Anterior cingulate cortex (tissue), 58 donors: Measurements from ENCODE around the gene VPS16.

Experiments
- DNase-seq, 58 donors: peaks; one replicate each; lab custom pipeline; 2025; lab: John Stamatoyannopoulos, UW

The VPS16 gene

DNA sequence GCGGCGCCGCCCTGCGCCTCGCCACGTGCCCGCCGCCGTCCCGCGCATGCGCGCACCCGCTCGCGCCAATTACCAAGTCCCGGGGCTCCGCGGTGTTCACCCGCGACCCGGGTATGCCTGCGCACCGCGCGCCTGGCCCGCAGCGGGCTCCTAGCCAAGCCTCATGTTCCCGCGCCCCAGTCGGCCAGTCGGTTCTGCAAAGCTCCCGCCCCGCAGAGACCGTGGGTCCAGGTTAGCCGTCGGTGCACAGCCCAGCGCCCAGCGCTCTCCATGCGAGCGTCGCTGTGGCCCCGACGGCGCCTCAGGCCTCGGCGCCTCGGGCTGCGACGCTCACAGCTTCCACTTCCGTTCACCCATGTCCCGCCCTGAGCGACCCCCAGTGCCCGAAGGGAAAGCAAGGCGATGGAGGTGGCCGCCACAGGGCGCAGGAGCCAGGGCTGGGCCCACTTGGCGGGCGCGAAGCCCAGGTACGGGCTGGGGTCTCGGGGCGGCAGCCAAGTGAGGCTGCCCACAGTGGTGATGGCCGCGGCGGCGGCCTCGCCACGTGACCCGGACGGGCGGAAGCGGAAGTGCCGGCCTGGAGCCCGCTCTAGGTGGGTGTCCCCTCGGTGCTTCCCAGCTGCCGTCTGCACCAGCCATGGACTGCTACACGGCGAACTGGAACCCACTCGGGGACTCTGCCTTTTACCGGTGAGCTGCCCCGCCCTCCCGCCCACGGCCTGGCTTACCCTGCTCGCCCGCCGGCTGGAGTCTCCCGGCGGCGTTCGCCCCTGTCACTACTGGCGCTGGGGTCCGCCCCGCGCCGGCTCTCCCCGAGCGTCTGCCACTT, at the start of gene VPS16, which contains the start of gene PCED1A:
Gene VPS16, plus strand, starts transcription at position 608 of the 829 bp plus-strand sequence. Its CDS starts 30 bp downstream, at position 638.
Gene PCED1A, minus strand, starts transcription at position 518 of the 829 bp plus-strand sequence. CDS start 743 bp downstream, outside the sequence.
- peak; percentile 31 to 91 (median 83) for DNase-seq

DNA sequence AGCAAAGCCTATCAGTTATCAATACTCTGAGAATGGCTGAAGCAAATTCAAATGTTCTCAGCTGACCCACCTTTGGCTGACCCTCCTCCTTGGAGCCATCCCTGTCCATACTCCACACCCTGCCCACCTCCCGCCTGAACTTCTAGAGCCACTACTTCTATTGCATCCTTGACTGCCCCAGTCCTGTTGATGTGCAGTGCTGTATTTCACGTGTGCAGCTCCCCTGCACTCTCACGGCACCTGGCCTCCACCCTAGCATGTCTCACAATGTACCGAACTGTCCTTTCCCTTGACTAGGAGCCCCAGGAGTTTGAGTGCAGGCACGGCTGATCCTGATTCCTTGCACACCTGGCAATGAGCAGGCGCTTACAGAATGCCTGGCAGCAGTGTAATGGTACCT, 47.1 kb upstream of the VPS16 start:
- no peak for DNase-seq

DNA sequence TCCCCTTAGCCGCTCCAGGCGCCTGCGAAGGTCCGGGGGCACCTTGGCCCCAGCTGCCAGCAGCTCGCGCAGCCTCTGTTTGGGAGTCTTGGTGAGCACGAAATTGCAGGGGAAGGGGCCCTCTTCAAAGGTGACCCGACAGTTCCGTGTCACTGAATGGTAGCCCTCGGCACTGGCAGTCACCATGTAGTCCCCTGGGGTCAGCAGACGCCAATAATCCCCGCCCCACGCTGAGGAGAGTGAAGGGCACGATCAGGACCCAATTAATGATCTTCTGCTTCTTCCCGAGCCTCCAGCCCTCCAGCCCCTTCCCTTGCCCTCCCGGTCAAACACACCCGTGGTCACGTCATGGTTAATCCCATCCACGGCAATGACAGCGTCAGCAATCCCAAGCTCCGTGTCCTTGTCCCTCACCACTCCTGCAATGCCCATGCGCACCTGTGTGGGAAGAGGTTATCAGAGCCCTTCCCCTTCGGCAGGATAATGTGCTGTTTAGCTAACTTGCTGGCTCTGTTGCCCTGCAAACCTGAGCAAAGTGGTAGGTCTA, 46.3 kb upstream of the VPS16 start:
- DNase-seq = no peak

DNA sequence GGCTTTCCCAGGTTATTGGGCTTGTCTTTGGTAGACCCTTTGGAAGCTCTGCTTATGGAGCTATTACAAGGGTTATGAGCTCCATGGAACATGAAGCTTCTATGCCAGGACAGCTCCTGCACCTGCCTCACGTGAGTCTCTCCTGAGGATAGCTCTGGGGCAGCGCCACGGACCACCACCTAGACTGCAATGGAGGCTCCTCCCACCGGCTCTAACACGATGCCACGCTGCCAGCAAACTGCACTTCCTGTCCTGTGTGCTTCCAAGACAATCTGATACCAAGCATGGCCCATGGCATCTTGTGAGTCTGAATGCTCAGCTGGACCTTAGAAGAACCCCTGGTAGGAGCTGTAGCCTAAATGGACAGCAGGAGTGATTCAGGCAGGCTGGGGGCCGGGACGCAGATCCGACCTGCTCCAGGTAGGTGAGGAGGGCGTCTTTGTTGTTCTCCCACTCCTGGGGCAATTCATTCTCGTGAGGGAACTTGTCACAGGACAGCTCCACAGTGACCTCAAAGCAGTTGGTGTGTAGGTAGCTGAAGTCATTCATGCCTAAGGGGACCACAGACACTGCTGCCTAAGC, 45.6 kb upstream of the VPS16 start:
- DNase-seq = no peak

DNA sequence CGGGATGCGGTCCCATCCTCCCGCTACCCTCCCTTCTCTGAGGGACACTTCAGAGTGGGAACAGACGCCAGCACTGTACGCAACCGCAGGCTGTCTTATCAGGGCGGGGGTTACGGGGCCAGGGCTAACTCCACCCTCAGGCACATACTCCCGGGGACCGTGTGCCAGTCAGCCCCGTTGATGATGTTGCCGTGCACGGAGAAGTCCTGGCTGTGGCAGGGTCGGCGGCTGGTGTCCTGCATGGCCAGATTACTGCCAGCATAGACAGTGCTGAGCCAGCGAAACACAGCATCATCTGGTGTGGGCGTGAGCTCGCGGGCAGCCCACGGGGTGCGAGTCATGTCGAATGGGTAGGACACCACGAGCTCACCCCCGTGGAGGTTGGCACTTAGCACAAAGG, 45.1 kb upstream of the VPS16 start:
- DNase-seq = no peak

DNA sequence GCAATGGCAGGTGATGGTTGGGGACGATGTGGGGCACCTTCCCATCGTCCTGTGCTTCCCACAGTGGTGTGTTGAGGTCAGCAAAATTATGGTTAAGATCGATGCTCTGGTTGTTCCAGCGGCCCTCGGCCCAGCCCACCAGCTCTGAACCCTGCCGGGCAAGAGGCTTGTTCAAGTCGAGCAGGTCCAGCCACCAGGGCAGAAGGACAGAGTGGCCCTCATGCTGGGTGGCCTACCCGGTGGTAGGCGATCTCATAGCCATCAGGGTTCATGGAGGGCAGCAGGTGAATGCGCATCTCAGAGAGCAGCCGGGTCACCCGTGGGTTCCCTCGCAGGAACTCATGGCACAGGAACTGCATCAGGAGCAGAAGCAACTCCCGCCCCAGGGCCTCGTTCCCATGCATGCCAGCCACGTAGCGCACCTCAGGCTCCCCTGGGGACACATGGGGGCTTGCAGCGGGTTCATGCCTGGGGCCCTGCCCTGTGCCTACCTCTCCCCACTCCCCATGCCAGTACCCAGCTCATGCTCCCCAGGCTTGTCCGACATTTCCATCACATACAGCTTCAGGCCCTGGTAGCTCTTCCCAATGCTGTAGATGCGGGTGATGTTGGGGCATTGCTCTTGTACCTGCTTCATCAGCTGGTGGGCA, 44.4 kb upstream of the VPS16 start:
- no peak for DNase-seq

DNA sequence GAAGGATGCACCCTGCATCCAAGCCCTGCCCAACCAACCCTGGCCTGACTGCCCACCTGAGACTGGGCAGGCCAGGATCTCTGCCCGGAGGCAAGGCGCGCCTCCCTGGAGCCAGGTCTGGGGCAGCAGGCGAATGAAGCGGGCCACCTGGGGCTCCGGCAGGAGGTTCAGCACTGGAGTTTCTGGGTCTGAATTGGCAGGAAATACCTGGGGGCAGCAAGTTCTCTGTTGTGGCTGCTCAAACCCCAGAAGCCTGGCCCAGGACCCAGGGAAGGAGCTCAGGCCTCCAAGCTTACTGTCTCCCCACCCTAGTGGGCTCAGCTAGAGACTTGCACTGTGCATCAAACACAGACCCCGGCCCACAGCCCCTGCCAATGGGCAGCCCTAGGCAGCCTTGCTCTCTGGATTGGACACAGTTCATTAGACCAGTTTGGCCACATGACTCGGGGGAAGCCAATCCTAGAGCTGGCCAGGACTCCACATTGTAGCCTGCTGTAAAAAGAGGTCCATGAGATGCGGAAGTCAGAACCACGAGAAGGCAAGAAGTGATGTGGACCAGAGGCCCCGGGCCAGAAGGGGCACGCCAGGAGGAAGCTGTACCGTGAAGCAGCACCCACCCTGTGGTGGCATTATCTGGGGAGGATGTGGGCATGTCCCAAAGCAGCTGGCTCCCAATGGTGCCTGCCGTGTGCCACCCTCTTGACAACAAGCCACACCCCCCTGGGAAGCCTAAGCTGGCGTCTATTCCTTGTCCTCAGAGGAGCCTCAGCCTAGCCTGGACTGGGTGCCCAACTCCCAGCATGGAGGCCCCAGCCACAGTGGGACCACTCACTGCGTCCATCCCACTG, 43.2 kb upstream of the VPS16 start:
- no peak for DNase-seq

DNA sequence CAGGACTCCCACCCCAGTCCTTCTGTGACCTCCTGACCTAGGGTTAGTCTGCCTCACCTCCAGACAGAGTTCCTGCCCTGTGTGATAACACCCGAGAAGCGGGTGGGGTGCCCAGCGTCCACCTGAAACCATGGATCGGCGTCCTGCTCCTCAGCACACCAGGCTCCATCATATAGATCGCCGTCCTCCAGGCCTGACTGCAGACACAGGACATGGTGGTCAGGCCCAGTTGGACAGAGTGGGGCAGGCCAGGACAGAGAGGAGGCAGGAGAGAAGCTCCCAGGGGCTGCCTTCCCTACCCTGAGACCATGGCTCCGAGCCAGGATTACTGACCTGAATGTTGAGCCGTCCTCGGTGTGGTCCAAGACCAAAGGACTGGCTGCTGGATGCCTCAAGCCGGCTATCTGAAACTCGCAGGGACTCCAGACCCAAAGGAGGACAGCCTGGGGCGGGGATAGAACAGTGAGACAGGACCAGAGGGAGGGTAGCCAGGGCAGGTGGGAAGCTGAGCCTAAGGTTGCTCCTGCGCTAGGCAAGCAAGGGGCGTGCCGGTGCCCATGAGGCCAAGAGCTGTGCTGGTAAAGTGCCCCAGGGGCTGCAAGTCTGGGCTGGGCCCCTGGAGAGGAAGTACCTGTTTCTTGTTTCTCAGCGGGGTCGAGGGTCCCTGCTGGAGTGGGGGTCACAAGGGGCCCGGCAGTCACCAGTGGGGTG, 42.3 kb upstream of the VPS16 start:
- DNase-seq = no peak

DNA sequence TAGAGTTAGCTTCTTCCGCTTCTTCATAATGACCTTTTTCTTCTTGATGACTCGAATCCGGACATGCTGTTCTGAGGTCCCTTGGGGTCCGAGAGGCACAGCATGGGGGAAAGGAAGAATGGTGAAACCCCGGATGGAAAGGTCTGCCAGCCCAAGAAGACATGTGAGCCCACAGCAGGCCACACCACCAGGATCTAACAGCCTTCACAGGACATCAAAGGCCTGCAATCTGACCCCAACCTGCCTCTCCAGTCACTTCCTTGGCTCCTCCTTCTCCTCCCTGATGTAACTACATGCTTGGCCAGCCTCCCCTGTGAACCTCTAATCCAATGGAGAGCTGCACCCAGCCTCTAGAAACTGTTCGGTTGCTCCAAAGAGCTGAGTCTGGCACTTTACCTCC, 41.7 kb upstream of the VPS16 start:
- DNase-seq = no peak

DNA sequence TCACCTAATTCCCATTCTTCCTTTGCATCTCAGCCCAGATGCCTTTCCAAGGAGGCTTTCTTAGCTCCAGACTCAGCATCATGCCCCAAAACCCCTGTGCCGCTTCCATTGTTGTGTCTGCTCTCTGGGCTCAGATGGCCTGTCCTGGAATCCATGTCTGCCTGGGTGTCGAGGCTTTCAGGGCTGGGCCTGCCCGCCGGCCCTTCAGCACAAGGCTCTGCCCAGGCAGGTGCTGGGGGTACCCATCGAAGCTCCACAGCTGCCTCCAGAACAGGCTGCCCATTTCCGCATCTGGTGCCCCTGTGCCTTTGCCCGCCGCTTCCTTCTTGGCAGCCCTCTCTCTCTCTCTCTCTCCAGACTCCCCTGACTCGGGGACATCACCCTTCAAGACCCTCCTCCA, 41.3 kb upstream of the VPS16 start:
- no peak for DNase-seq

DNA sequence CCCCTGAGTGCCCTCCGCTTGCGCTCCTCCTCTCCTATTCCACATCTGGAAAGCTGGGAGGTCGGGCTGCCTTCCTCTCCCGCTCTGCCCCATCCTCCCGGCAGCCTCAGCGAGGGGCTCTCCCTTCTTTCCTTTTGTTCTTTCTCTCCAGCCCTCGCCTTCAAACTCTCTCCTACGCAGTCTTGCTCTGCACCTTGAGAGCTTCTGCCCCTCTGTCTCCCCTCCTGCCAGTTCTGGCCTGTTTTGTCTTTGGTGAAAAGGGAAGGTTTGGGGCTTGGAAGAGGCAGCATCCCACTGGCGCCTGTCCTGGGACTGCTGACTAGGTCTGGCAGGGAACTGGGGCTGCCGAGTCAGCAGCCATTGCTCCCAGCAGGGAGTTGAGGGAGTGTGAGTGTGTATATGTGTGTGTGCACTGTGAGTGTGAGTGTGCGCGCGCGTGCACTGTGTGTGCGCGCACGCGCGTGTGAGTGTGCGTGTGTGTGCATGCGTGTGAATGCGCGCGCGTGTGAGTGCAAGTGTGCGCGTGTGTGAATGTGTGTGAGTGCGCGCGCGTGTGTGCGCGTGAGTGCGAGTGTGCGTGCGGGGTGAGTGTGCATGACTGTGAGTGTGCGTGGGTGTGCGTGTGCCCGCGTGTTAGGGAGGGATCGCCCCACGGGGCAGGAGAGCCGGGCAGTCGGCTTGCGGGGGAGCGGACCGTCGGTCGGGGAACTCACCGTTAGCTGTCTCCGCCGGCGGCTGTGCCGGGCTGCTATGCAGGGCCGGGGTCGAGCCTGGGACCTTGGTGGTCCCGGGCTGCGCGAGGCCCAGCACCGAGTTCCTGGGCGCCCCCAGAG, 40.6 kb upstream of the VPS16 start:
- DNase-seq = no peak

DNA sequence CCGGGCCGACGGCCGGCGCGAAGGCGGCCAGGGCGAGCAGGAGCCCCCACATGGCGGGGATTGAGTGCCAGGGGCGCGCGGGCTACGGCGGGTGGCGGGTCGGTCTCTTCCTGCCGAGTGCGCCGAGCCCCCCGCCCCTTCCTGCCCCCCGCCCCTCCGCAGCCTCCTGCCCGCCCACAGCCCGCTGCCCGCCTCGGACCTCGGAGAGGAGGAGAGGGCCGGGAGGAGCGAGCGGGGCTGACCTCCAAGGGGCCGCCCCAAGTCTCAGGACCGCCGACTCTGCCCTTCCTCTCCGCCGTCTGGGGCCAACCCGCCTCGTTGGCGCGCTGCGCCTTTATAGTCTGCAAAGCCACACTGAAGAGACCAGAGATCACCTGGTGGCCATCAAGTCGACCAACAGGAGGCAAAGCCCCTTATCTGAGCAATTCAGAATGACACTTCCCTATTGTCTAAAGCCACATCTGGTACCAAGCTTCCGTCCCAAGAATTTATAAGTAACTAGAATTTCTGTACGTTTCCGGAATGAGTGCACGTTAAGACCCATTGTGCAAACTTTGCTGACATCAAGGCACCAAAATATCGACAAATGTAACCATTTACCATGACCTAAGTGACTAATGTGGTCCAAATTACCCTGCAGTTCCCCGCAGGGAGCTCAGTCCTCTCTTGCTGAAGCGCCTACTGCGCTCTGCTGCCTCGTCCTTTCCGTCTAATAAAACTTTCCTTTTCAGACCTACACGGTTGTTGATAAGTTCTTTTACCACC, 39.8 kb upstream of the VPS16 start, which contains the start of gene CPXM1:
Gene CPXM1, minus strand, starts transcription at position 107 of the 765 bp plus-strand sequence. Its CDS starts 55 bp downstream, at position 52.
- no peak for DNase-seq

DNA sequence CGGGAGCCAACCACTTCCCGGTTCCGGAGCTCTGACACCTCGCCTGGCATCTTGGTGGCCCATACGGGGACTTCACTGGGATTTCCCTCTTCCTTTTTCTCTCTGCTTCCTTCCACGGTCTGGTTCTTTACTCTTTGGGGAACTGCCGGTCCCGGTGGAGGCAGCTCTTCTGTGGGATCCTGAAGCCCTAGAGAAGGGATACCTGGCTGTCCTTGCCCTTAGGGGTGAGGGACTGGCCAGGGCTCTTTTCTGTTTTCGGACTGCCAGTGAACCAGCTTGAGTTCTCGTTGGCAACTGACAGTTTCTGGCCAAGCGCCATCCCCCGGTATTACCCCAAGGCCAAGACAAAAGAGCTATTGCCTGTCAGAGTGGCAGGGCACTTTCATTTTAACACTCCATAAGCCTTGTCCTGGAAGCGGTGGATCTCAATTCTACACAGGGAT, 39.2 kb upstream of the VPS16 start:
- no peak for DNase-seq

DNA sequence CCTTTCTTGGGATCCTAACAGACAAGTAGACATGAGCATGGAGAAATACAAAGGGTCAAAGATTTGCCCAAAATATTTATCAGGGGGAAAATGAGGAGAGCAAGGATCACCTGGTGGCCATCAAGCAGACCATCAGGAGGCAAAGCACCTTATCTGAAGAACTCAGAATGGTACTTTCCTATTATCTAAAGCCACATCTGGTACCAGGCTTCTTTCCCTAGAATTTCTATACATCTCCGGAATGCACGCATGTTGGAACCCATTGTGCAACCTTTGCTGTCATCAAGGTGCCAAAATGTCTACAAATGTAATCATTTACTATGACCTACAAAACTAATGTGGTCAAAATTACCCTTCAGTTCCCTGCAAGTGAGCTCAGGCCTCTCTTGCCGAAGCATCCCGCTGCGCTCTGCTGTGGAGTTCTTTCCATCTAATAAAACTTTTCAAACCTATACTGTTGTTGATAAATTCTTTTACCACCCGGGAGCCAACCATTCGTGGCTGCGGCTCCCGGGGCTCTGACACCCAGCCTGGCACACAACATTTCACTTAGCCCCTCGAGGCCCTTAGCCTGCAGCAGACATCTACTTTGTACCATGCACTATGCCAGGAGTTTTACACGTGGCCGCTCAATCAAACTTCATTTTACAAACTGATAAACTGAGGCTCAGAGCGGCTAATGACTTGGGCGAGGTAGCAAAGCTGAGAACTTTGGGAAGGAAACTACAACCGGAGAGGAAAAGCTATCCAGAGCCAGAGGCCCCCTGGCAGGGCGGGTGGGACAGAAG, 36.3 kb upstream of the VPS16 start:
- no peak for DNase-seq

DNA sequence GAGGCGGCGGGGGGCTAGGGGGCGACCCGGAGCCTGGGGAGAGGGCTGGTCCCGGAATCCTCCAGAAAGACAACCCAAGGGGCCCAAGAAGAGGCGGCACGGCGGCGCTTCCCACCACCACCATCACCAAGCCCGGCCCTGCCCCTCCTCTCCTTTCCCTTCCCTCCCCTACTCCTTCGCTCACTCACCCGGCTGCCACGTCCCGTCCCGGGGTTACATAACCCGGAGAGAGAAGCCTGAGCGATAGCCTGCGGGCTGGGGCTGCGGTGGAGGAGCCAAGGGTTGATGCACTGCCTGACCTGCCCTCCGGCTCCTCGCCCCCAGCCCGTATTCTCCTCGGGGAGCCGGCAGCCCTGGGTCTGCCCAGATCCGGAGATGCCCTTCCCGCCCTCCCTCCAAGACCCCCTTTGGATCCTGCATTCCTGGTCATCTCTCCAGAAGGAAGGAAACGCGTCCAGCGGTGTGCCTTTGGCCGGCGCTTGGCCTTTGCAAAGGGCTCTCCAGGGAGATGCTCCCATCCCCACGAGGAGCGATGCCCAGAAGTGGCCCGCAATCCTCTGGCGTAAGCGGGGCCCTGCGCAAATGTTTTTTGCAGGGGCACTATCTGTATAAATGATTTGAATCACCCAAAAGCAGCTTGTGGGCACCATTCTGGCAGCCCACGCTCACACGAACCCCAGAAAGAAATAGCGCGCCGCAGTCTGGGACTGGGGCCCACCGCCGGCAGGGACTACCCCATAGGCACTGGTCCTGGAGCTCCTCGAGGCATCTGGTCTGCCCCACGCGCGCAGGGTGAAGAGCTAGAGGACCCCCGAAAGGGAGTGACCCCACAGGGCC, 35.5 kb upstream of the VPS16 start:
- no peak for DNase-seq
